OCI-LY1 (cell line): ENCODE data around the gene CCR5AS.

Experiments used
- H2AFZ ChIP-seq: fragments of 200-600 bp; sonication (generic), shearing (Covaris generic); 2 replicates; pipeline ENCODE4 v1.6.0; 2014; ENCODE audit warnings: antibody characterized with exemption, mild to moderate bottlenecking, low read length
- H3F3A ChIP-seq: fragments of 200-600 bp; sonication (generic), shearing (Covaris generic); 2 replicates; pipeline ENCODE4 v1.6.0; 2014; ENCODE audit warnings: mild to moderate bottlenecking, antibody characterized with exemption, low read length, moderate library complexity; ENCODE audit not compliant: insufficient read depth
- H3K27ac ChIP-seq: fragments of 200-600 bp; sonication (generic); 2 replicates; pipeline ENCODE4 v1.5.1; 2014; ENCODE audit warnings: low read length, mixed run types, mild to moderate bottlenecking, low read depth; ENCODE audit not compliant: poor library complexity, severe bottlenecking
- H3K27me3 ChIP-seq: fragments of 200-600 bp; sonication (generic); 2 replicates; pipeline ENCODE4 v1.6.0; 2014; ENCODE audit warnings: antibody characterized with exemption, mild to moderate bottlenecking, low read length, moderate library complexity; ENCODE audit not compliant: insufficient read depth
- H3K36me3 ChIP-seq: fragments of 200-600 bp; sonication (generic); 2 replicates; pipeline ENCODE4 v1.6.1; 2014; ENCODE audit warnings: mild to moderate bottlenecking, antibody characterized with exemption, low read length, moderate library complexity, mixed read lengths; ENCODE audit not compliant: insufficient read depth
- H3K4me1 ChIP-seq: fragments of 200-600 bp; sonication (generic); 2 replicates; pipeline ENCODE4 v1.5.1; 2014; ENCODE audit warnings: mild to moderate bottlenecking, low read length, moderate library complexity; ENCODE audit not compliant: insufficient read depth, severe bottlenecking
- H3K4me2 ChIP-seq: fragments of 200-600 bp; sonication (generic), shearing (Covaris generic); 2 replicates; pipeline ENCODE4 v1.6.1; 2014; ENCODE audit warnings: low read length
- H3K4me3 ChIP-seq: fragments of 200-600 bp; sonication (generic); 2 replicates; pipeline ENCODE4 v1.5.1; 2014; ENCODE audit warnings: low read length, low read depth, mild to moderate bottlenecking, mixed read lengths; ENCODE audit not compliant: poor library complexity, severe bottlenecking
- H3K79me2 ChIP-seq: fragments of 200-600 bp; shearing (Covaris generic); 2 replicates; pipeline ENCODE4 v1.6.1; 2016; ENCODE audit warnings: mixed run types, low read length, mixed read lengths; ENCODE audit not compliant: insufficient read depth
- H3K9ac ChIP-seq: fragments of 200-600 bp; sonication (generic), shearing (Covaris generic); 2 replicates; pipeline ENCODE4 v1.6.1; 2014; ENCODE audit warnings: mild to moderate bottlenecking, low read length, mixed read lengths
- H3K9me2 ChIP-seq: fragments of 200-600 bp; sonication (generic), shearing (Covaris generic); 2 replicates; pipeline ENCODE4 v1.6.1; 2014; ENCODE audit warnings: low read depth, mild to moderate bottlenecking, low read length, mixed read lengths
- H3K9me3 ChIP-seq: fragments of 200-600 bp; shearing (Covaris generic); 2 replicates; pipeline ENCODE4 v1.6.1; 2014; ENCODE audit warnings: low read length, mixed read lengths
- H4K20me1 ChIP-seq: fragments of 200-600 bp; sonication (generic), shearing (Covaris generic); 2 replicates; pipeline ENCODE4 v1.6.0; 2016; ENCODE audit warnings: mild to moderate bottlenecking, low read length; ENCODE audit not compliant: insufficient read depth
- EZH2 ChIP-seq: fragments of 200-600 bp; sonication (generic), shearing (Covaris generic); IDR thresholded peaks from 2 replicates; pipeline ENCODE4 v1.8.0; 2017; ENCODE audit warnings: borderline replicate concordance, mixed run types, mild to moderate bottlenecking, antibody characterized with exemption, low read length, moderate library complexity, mixed read lengths
- TF ChIP-seq, protein P1 (sequence below): fragments of 200-600 bp; sonication (generic), shearing (Covaris generic); IDR thresholded peaks from 2 replicates; pipeline ENCODE4 v1.5.1; 2017; ENCODE audit warnings: mild to moderate bottlenecking, antibody characterized with exemption, low read length, moderate library complexity, mixed read lengths

Gene CCR5AS

DNA sequence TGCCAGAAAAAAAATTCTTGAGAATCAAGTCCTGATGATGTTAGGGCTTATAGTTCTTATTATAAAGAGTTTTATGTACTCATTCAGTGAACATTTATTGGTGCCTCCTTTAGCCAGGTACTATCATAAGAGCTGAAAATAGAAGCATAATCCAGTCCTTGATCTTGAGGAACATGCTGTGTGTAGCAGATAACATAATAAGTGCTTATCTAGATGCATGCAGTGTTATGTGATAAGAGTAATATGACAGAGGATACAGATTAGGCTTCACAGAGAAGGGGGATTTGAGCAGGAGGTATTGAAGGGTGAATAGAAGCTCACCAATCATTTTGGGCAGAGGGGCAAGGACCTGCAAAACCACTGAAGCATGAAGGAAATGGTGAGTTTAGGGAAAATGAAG lies 51.9 kb downstream of the CCR5AS start:
- Histone ChIP-seq H3K4me3 (no peak overlapping the region), H3K36me3 (no peaks in the 10 kb centered on the region), H4K20me1 (no peaks in the 10 kb centered on the region), H3K4me2 (no peak overlapping the region), H3K9me3 (no peaks in the 10 kb centered on the region), H3K27ac (no peak overlapping the region), H3F3A (no peaks in the 10 kb centered on the region), H3K4me1 (no peaks in the 10 kb centered on the region), H3K79me2 (no peaks in the 10 kb centered on the region), H2AFZ (no peak overlapping the region), H3K9me2 (no peaks in the 10 kb centered on the region), H3K9ac (no peak overlapping the region), H3K27me3 (no peaks in the 10 kb centered on the region)
- TF ChIP-seq, protein P1, sequence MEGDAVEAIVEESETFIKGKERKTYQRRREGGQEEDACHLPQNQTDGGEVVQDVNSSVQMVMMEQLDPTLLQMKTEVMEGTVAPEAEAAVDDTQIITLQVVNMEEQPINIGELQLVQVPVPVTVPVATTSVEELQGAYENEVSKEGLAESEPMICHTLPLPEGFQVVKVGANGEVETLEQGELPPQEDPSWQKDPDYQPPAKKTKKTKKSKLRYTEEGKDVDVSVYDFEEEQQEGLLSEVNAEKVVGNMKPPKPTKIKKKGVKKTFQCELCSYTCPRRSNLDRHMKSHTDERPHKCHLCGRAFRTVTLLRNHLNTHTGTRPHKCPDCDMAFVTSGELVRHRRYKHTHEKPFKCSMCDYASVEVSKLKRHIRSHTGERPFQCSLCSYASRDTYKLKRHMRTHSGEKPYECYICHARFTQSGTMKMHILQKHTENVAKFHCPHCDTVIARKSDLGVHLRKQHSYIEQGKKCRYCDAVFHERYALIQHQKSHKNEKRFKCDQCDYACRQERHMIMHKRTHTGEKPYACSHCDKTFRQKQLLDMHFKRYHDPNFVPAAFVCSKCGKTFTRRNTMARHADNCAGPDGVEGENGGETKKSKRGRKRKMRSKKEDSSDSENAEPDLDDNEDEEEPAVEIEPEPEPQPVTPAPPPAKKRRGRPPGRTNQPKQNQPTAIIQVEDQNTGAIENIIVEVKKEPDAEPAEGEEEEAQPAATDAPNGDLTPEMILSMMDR = no peak
- no peak for TF ChIP-seq EZH2

DNA sequence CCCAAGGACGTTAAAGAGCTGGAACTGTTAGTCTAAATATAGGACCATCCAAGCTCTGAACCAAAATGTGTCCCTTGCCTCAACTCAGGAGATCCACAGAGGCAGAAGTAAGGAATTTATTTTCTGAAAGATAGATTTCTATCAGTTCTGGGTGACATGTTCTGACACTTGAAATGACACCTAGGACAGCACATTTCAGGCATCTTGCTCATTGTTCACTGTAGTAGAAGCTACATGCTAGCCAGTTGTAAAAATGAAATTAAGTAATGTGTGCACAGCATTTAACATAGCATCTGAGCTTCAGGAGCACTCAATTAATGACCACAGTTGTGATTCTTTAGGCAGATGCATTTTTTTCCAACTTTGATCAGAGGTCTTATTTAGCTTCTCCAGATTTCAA lies 52.4 kb downstream of the CCR5AS start:
- H3K79me2 ChIP-seq = no peaks in the 10 kb centered on the region
- H3F3A ChIP-seq = no peaks in the 10 kb centered on the region
- H4K20me1 ChIP-seq = no peaks in the 10 kb centered on the region
- no peaks in the 10 kb centered on the region for H3K4me1 ChIP-seq
- no peak overlapping the region for H3K4me3 ChIP-seq
- no peaks in the 10 kb centered on the region for H3K9me3 ChIP-seq
- H2AFZ ChIP-seq = no peak overlapping the region
- no peaks in the 10 kb centered on the region for H3K9me2 ChIP-seq
- no peak overlapping the region for H3K4me2 ChIP-seq
- no peaks in the 10 kb centered on the region for H3K27me3 ChIP-seq
- no peak overlapping the region for H3K27ac ChIP-seq
- TF ChIP-seq, protein P1 = no peak
- TF ChIP-seq EZH2 = no peak
- H3K36me3 ChIP-seq = no peaks in the 10 kb centered on the region
- H3K9ac ChIP-seq = no peak overlapping the region

- H3K9ac ChIP-seq = no peak within 1 kb of the TSS
These were observed 53.0 kb downstream of the CCR5AS start, which contains the start of gene CCR2 for GRCh38 chr3:46353647-46354410. CCR2 (plus strand) TSS chr3:46354111; CDS start chr3:46357528, 3,417 bp downstream.

More at GRCh38 chr3:46353647-46354410, 53.0 kb downstream of the CCR5AS start, which contains the start of gene CCR2:
- no peaks in the 10 kb centered on the region for H3K9me3 ChIP-seq
- H3K4me1 ChIP-seq = no peaks in the 10 kb centered on the region
- no peak within 1 kb of the TSS for H2AFZ ChIP-seq
- H3K4me3 ChIP-seq = no peak within 1 kb of the TSS
- no peak within 1 kb of the TSS for H3K4me2 ChIP-seq
- H4K20me1 ChIP-seq = no peaks in the 10 kb centered on the region
- H3K36me3 ChIP-seq = no peaks in the 10 kb centered on the region
- TF ChIP-seq, protein P1 = no peak
- no peaks in the 10 kb centered on the region for H3K79me2 ChIP-seq
- no peak within 1 kb of the TSS for H3K27ac ChIP-seq
- H3K27me3 ChIP-seq = no peaks in the 10 kb centered on the region
- no peaks in the 10 kb centered on the region for H3F3A ChIP-seq
- no peaks in the 10 kb centered on the region for H3K9me2 ChIP-seq
